HepG2 (cell line): ENCODE data around the gene CARD8. TPM values are rescaled to one million over a fixed set of nuclear protein-coding genes. Genes with fewer than 3 reads are reported as not detected.

Experiments used
- ATAC-seq: fragments of 200-7000 bp; cut with Tn5 transposase; 3 replicates; pipeline ENCODE4 v1.9.1; 2020; ENCODE audit warnings: mild to moderate bottlenecking, moderate library complexity
- BruUV-seq: library from RNA; stranded (reverse); fragments of 400-500 nt; replicated peaks from 2 replicates; lab custom pipeline; 2021; lab: Mats Ljungman, UMichigan
- CTCF ChIA-PET: fragments of 300-600 bp; formaldehyde crosslinking; extraction: SDS; loops from one replicate; lab custom pipeline; 2021; ENCODE audit warnings: low total read pairs, inconsistent platforms, low intra/inter-chr PET ratio; lab: Yijun Ruan, JAX
- POLR2A ChIA-PET: fragments of 350-600 bp; sonication (Branson Sonifier 250); formaldehyde crosslinking; loops from one replicate; lab custom pipeline; 2020; ENCODE audit warnings: antibody characterized with exemption, inconsistent platforms; lab: Yijun Ruan, JAX
- DNase-seq: peaks from one replicate; pipeline ENCODE4 v3.0.0-alpha.2; 2015; ENCODE audit warnings: low spot score
- FAIRE-seq: peaks from 3 replicates; lab custom pipeline; 2011; peaks lifted over from hg19 to GRCh38; lab: Jason Lieb, UNC
- H2AFZ ChIP-seq: one replicate; pipeline ENCODE4 v1.6.1; 2011; ENCODE audit warnings: low read length, inconsistent platforms
- H3K27ac ChIP-seq: fragments of 300-600 bp; 3 replicates; pipeline ENCODE4 v1.8.0; 2011; ENCODE audit warnings: mixed run types, mild to moderate bottlenecking, mixed read lengths, low read length, inconsistent platforms; ENCODE audit not compliant: insufficient read depth; ENCODE audit errors: extremely low read length
- H3K27me3 ChIP-seq, 2 experiments: fragments of 200-600 bp in 1 of 2; 2 replicates in 1 of 2; 3 replicates in 1 of 2; pipeline versions ENCODE4 v1.6.0 to v1.8.0; 2011; ENCODE audit warnings: low read length in 2 of 2, mild to moderate bottlenecking in 2 of 2, moderate library complexity in 2 of 2, inconsistent platforms in 1 of 2; ENCODE audit not compliant: insufficient read depth in 2 of 2, control insufficient read depth in 1 of 2
- H3K36me3 ChIP-seq, 2 experiments: fragments of 200-600 bp in 1 of 2; replicated peaks in 1 of 2; 2 replicates in 1 of 2; 3 replicates in 1 of 2; pipeline versions ENCODE4 v1.5.1 to v1.8.0; 2011; ENCODE audit warnings: low read length in 2 of 2, inconsistent platforms in 1 of 2; ENCODE audit not compliant: insufficient read depth in 2 of 2, control insufficient read depth in 1 of 2
- H3K4me1 ChIP-seq: 2 replicates; pipeline ENCODE4 v1.5.1; 2012; ENCODE audit warnings: low read length, inconsistent platforms; ENCODE audit not compliant: insufficient read depth
- H3K4me2 ChIP-seq: 2 replicates; pipeline ENCODE4 v1.6.0; 2011; ENCODE audit warnings: low read depth, low read length, inconsistent platforms
- H3K4me3 ChIP-seq, 3 experiments: fragments of 200-600 bp in 1 of 3; sonication (generic), shearing (Covaris generic) in 1 of 3; replicated peaks in 1 of 3; 2 replicates each; pipeline ENCODE4 v1.5.1; 2011 to 2016; ENCODE audit warnings: low read length in 3 of 3, inconsistent platforms in 2 of 3, low read depth in 2 of 3, mild to moderate bottlenecking in 2 of 3, control low read depth in 1 of 3, mixed read lengths in 1 of 3; ENCODE audit not compliant: insufficient read depth in 1 of 3
- H3K79me2 ChIP-seq: one replicate; pipeline ENCODE4 v1.6.1; 2011; ENCODE audit warnings: low read length, inconsistent platforms; ENCODE audit not compliant: insufficient read depth
- H3K9ac ChIP-seq: 2 replicates; pipeline ENCODE4 v1.6.0; 2011; ENCODE audit warnings: mild to moderate bottlenecking, low read depth, low read length, inconsistent platforms; ENCODE audit not compliant: insufficient read depth
- H3K9me3 ChIP-seq: 2 replicates; pipeline ENCODE4 v1.5.1; 2012; ENCODE audit warnings: mild to moderate bottlenecking, low read length
- H4K20me1 ChIP-seq: 2 replicates; pipeline ENCODE4 v1.6.0; 2011; ENCODE audit warnings: inconsistent platforms, mild to moderate bottlenecking, low read length, moderate library complexity; ENCODE audit not compliant: insufficient read depth
- AKAP8 ChIP-seq: sonication (generic); formaldehyde crosslinking; IDR thresholded peaks from 2 replicates; pipeline ENCODE4 v1.5.1; 2020; ENCODE audit warnings: mild to moderate bottlenecking, missing genetic modification reagents
- DMAP1 ChIP-seq: IDR thresholded peaks from 2 replicates; pipeline ENCODE4 v1.6.1; 2016
- DNMT1 ChIP-seq: sonication (generic); formaldehyde crosslinking; IDR thresholded peaks from 2 replicates; pipeline ENCODE4 v1.5.1; 2020; ENCODE audit warnings: mild to moderate bottlenecking, missing genetic modification reagents
- GATA4 ChIP-seq: sonication (generic); IDR thresholded peaks from 2 replicates; pipeline ENCODE4 v1.6.1; 2016; ENCODE audit warnings: antibody characterized with exemption, low read depth, borderline replicate concordance
- IRX3 ChIP-seq: sonication (generic); formaldehyde crosslinking; IDR thresholded peaks from 2 replicates; pipeline ENCODE4 v1.8.1; 2023; ENCODE audit warnings: mild to moderate bottlenecking, low read depth, missing genetic modification reagents, borderline replicate concordance
- KDM2A ChIP-seq: sonication (generic); formaldehyde crosslinking; IDR thresholded peaks from 2 replicates; pipeline ENCODE4 v1.4.0; 2020; ENCODE audit warnings: low read depth, missing genetic modification reagents, borderline replicate concordance
- KDM6A ChIP-seq: IDR thresholded peaks from 2 replicates; pipeline ENCODE4 v1.6.1; 2016; ENCODE audit warnings: low read depth
- KMT2A ChIP-seq: sonication (generic); formaldehyde crosslinking; IDR thresholded peaks from 2 replicates; pipeline ENCODE4 v1.4.0; 2020; ENCODE audit warnings: missing genetic modification reagents
- PHF20 ChIP-seq: sonication (generic); formaldehyde crosslinking; IDR thresholded peaks from 2 replicates; pipeline ENCODE4 v1.5.0; 2020; ENCODE audit warnings: mild to moderate bottlenecking, missing genetic modification reagents
- ZNF354B ChIP-seq: sonication (generic); formaldehyde crosslinking; IDR thresholded peaks from 2 replicates; pipeline ENCODE4 v1.8.0; 2022; ENCODE audit warnings: mild to moderate bottlenecking, missing genetic modification reagents
- ZNF451 ChIP-seq: sonication (generic); formaldehyde crosslinking; IDR thresholded peaks from 2 replicates; pipeline ENCODE4 v1.5.0; 2020; ENCODE audit warnings: mild to moderate bottlenecking, missing genetic modification reagents
- ZNF558 ChIP-seq: sonication (generic); formaldehyde crosslinking; IDR thresholded peaks from 2 replicates; pipeline ENCODE4 v1.9.0; 2022; ENCODE audit warnings: mild to moderate bottlenecking, missing genetic modification reagents, borderline replicate concordance
- ZNF678 ChIP-seq: sonication (generic); formaldehyde crosslinking; IDR thresholded peaks from 2 replicates; pipeline ENCODE4 v1.4.0; 2020; ENCODE audit warnings: mild to moderate bottlenecking, missing genetic modification reagents
- ZNF83 ChIP-seq: sonication (generic); formaldehyde crosslinking; IDR thresholded peaks from 2 replicates; pipeline ENCODE4 v1.4.0; 2020; ENCODE audit warnings: missing genetic modification reagents, mild to moderate bottlenecking, borderline replicate concordance
- ZNF891 ChIP-seq: sonication (generic); formaldehyde crosslinking; IDR thresholded peaks from 2 replicates; pipeline ENCODE4 v1.5.0; 2020; ENCODE audit warnings: mild to moderate bottlenecking, missing genetic modification reagents
- WGBS: methylation state at CpG from one replicate; pipeline ENCODE4 v1.1.6; 2017; ENCODE audit warnings: low lambda C conversion rate; 5-methylcytosine and 5-hydroxymethylcytosine counted together
- in situ Hi-C: cut with HindIII; loops from 2 replicates; pipeline ENCODE4 v1.10.0; 2017; ENCODE audit warnings: low pct_unique_long_range_greater_than_20kb; ENCODE audit not compliant: extremely low pct_ligation_motif_present
- intact Hi-C: fragments of 100-400 bp; cut with micrococcal nuclease; formaldehyde crosslinking; loops from one replicate; pipeline ENCODE4 v1.10.0; 2022; ENCODE audit not compliant: unreplicated experiment
- polyA plus RNA-seq, 8 experiments: library from polyadenylated mRNA; depleted of rRNA in 3 of 8; stranded (reverse) in 7 of 8; unstranded in 1 of 8; fragments of >200 nt; fragmentation: Illumina TruSeq in 4 of 8; extraction: Trizol in 4 of 8; gene quantifications; 2 replicates each; pipeline versions ENCODE4 v1.2.1 to v1.2.3, GENCODE V29; 2011 to 2016; ENCODE audit warnings: low read depth in 4 of 8, missing spikeins in 1 of 8, mixed read lengths in 1 of 8; ENCODE audit not compliant: insufficient read depth in 1 of 8
- total RNA-seq, 5 experiments: library from RNA; depleted of rRNA; stranded (reverse); fragments of >200 nt; fragmentation: Illumina TruSeq; extraction: Trizol; gene quantifications; 2 replicates each; pipeline ENCODE4 v1.2.3, GENCODE V29; 2016; ENCODE audit warnings: low read depth in 1 of 5
- TF ChIP-seq, protein P1 (sequence below): IDR thresholded peaks from 2 replicates; pipeline ENCODE4 v1.6.1; 2016; ENCODE audit warnings: low read depth
- TF ChIP-seq, protein P2 (sequence below): sonication (generic); formaldehyde crosslinking; IDR thresholded peaks from 2 replicates; pipeline ENCODE4 v1.5.0; 2020; ENCODE audit warnings: missing genetic modification reagents
- TF ChIP-seq, protein P3 (sequence below): sonication (generic); formaldehyde crosslinking; IDR thresholded peaks from 2 replicates; pipeline ENCODE4 v1.4.0; 2020; ENCODE audit warnings: missing genetic modification reagents

CARD8 gene
- total and polyA plus RNA-seq, 2 of the 13 experiments (the other 11 are each of a cell fraction or from before 2014, with no cell fraction given), result 15.0 to 19.2 TPM

DNA sequence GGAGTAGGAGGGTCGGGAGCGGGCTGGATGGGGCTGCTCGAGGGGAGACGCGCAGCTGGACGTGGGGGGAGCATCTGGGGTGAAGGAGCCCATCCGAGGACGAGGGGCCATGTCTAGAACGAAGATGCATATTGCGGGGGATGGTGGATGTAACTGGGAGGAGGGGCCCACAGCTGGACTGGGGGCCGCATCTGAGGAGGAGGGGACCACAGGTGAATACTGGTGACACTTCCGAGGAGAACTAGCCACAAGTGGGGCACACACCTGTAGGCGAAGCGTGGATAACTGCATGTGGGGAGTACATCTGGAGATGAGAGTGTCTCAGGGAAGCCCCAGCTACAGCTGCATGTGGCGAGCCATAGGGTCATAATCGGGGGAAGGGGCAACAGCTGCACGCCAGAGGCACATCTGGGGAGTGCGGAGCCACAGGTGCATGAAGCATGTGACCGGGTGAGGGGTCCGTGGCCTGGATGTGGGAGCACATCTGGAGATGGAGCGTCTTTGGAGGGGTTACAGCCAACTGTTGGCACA lies 84.8 kb downstream of the CARD8 start:
- FAIRE-seq (no peak), ATAC-seq (peak; percentile 18), DNase-seq (no peak)
- peaks cover 26% of the 10 kb centered on the region for H3K4me1 ChIP-seq
- H3K4me2 ChIP-seq, result peak overlapping the region; percentile 92
- CTCF ChIA-PET, result interaction anchor here (1.8 kb wide), 1 partner anchor 89 kb away, joined by 4 read pairs; no protein-coding TSS in a partner anchor
- in situ Hi-C loops, result no loop called here
- peaks cover 4 to 10% of the 10 kb centered on the region in 2 experiments for H3K36me3 ChIP-seq
- peak overlapping the region; percentile 81 for H3K9ac ChIP-seq
- H3K27me3 ChIP-seq, result no peaks in the 10 kb centered on the region; a peak in 1 of 5 replicates
- peak overlapping the region; percentile 7 for H2AFZ ChIP-seq
- BruUV-seq, result no TSS peak
- H3K27ac ChIP-seq, result peak overlapping the region; percentile 99
- H4K20me1 ChIP-seq, result no peaks in the 10 kb centered on the region; the same call in 1 of the 2 replicates
- peaks cover 32% of the 10 kb centered on the region for H3K79me2 ChIP-seq
- intact Hi-C loops, result loop anchor here (2.0 kb wide), 1 partner anchor 34 kb away; no protein-coding TSS in a partner anchor
- H3K4me3 ChIP-seq, result peak overlapping the region; percentile 73 to 99 (median 96)
- POLR2A ChIA-PET, result interaction anchor here (1.6 to 3.4 kb wide), 2 partner anchors 33 to 85 kb away, joined by 11 to 20 read pairs; partner anchors contain the start of gene CARD8
- no peaks in the 10 kb centered on the region for H3K9me3 ChIP-seq
- WGBS, result under 1% methylated on average over 17 of the region's 21 CpGs
- TF ChIP-seq DMAP1 (CRISPR knock-in tag) (peak; percentile 17; the same call in 1 of the 2 replicates), ZNF83 (no peak), DNMT1 (CRISPR knock-in tag) (0 out of 2 replicates have a peak, but pooled peaks have one; percentile 32), IRX3 (CRISPR knock-in tag) (no peak), KDM6A (CRISPR knock-in tag) (no peak), KMT2A (CRISPR knock-in tag) (peak; percentile 18; the same call in 1 of the 2 replicates), GATA4 (0 out of 2 replicates have a peak, but pooled peaks have one; percentile 12), KDM2A (CRISPR knock-in tag) (0 out of 2 replicates have a peak, but pooled peaks have one; percentile 7), ZNF558 (CRISPR knock-in tag) (peak; percentile 62; the same call in 1 of the 2 replicates), PHF20 (peak; percentile 43; the same call in 1 of the 2 replicates), ZNF451 (CRISPR knock-in tag) (peak; percentile 57; the same call in 1 of the 2 replicates), AKAP8 (CRISPR knock-in tag) (0 out of 2 replicates have a peak, but pooled peaks have one; percentile 27), ZNF891 (CRISPR knock-in tag) (0 out of 2 replicates have a peak, but pooled peaks have one; percentile 17), ZNF678 (CRISPR knock-in tag) (no peak), ZNF354B (CRISPR knock-in tag) (0 out of 2 replicates have a peak, but pooled peaks have one; percentile 35)
- TF ChIP-seq, protein P1, sequence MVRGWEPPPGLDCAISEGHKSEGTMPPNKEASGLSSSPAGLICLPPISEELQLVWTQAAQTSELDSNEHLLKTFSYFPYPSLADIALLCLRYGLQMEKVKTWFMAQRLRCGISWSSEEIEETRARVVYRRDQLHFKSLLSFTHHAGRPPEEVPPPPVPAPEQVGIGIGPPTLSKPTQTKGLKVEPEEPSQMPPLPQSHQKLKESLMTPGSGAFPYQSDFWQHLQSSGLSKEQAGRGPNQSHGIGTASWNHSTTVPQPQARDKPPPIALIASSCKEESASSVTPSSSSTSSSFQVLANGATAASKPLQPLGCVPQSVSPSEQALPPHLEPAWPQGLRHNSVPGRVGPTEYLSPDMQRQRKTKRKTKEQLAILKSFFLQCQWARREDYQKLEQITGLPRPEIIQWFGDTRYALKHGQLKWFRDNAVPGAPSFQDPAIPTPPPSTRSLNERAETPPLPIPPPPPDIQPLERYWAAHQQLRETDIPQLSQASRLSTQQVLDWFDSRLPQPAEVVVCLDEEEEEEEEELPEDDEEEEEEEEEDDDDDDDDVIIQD (CRISPR knock-in tag), result no peak
- TF ChIP-seq, protein P2, sequence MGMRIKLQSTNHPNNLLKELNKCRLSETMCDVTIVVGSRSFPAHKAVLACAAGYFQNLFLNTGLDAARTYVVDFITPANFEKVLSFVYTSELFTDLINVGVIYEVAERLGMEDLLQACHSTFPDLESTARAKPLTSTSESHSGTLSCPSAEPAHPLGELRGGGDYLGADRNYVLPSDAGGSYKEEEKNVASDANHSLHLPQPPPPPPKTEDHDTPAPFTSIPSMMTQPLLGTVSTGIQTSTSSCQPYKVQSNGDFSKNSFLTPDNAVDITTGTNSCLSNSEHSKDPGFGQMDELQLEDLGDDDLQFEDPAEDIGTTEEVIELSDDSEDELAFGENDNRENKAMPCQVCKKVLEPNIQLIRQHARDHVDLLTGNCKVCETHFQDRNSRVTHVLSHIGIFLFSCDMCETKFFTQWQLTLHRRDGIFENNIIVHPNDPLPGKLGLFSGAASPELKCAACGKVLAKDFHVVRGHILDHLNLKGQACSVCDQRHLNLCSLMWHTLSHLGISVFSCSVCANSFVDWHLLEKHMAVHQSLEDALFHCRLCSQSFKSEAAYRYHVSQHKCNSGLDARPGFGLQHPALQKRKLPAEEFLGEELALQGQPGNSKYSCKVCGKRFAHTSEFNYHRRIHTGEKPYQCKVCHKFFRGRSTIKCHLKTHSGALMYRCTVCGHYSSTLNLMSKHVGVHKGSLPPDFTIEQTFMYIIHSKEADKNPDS (CRISPR knock-in tag), result peak; percentile 28; the same call in 1 of the 2 replicates
- TF ChIP-seq, protein P3, sequence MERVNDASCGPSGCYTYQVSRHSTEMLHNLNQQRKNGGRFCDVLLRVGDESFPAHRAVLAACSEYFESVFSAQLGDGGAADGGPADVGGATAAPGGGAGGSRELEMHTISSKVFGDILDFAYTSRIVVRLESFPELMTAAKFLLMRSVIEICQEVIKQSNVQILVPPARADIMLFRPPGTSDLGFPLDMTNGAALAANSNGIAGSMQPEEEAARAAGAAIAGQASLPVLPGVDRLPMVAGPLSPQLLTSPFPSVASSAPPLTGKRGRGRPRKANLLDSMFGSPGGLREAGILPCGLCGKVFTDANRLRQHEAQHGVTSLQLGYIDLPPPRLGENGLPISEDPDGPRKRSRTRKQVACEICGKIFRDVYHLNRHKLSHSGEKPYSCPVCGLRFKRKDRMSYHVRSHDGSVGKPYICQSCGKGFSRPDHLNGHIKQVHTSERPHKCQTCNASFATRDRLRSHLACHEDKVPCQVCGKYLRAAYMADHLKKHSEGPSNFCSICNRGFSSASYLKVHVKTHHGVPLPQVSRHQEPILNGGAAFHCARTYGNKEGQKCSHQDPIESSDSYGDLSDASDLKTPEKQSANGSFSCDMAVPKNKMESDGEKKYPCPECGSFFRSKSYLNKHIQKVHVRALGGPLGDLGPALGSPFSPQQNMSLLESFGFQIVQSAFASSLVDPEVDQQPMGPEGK, result peak; percentile 58
